ENCODE measurements around the gene TTBK2.

DNA sequence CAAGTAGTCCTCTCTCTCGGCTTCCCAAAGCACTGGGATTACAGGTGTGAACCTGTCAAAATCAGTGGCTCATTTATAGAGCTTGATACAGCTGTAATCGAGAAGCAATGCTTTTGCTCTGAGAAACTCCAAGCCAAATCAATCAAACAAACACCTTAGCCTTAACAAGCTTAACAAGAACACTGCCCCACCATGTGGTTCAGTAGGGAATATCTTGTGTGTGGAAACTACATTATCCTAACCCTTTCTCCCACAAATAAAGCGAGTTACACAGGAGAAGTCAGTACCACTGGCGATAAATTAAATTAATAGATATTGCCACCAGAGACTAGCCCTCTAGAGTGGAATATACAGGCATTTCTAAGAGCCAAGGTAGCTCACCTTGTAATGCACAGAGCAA, 197.5 kb downstream of the TTBK2 start:
- TF ChIP-seq PAX5 (IDR thresholded peaks at IDR 0.05; ENCODE audit: insufficient read depth, low read length, severe bottlenecking) (no peak), POLR2AphosphoS5 (IDR thresholded peaks at IDR 0.05; ENCODE audit: low read depth, low read length) (no peak), TAF1 (IDR thresholded peaks at IDR 0.05; ENCODE audit: low read depth, low read length) (no peak)

Data from GM12891 (cell line).